ENCODE results near the gene EGLN3. TPM values are rescaled to one million over a fixed set of nuclear protein-coding genes. Genes with fewer than 3 reads are reported as not detected.

EGLN3 gene
- total and polyA plus RNA-seq, 4 donors = 1.3 to 2.3 (median 1.5) TPM

GRCh38 chr14:33949411-33949893 lies 1.4 kb downstream of the EGLN3 start:
- Histone ChIP-seq H3K4me3 (ENCODE audit: low read depth in 1 of 3, low read length in 3 of 3) (peak overlapping the region in 1 of 3 donors; percentile 48), H3K9me3 (ENCODE audit: control insufficient read depth in 4 of 4, low read length in 3 of 4) (no peaks in the 10 kb centered on the region), H3K27me3 (ENCODE audit: control insufficient read depth in 4 of 4, insufficient read depth in 4 of 4, low read length in 3 of 4) (peaks cover 0 to 3% (median 0%) of the 10 kb centered on the region in 4 donors), H3K4me1 (ENCODE audit: control insufficient read depth in 4 of 4, insufficient read depth in 4 of 4, low read length in 3 of 4) (peaks cover 0 to 13% (median 12%) of the 10 kb centered on the region in 4 donors), H3K27ac (ENCODE audit: low read depth in 1 of 2, low read length in 2 of 2) (no peak overlapping the region), H3K36me3 (ENCODE audit: control insufficient read depth in 4 of 4, insufficient read depth in 3 of 4, low read depth in 1 of 4, low read length in 3 of 4) (no peaks in the 10 kb centered on the region), H3K9ac (ENCODE audit: low read depth in 1 of 2, low read length in 2 of 2) (no peak overlapping the region)
- 16% methylated on average over 9 of the region's 9 CpGs for WGBS
- TF ChIP-seq SP1 (IDR thresholded peaks at IDR 0.05) (no peak), HNF4A (conservative IDR thresholded peaks at IDR 0.05) (no peak), MAX (IDR thresholded peaks at IDR 0.05) (no peak), GABPA (IDR thresholded peaks at IDR 0.05 in 1 of 2, conservative IDR thresholded peaks at IDR 0.05 in 1 of 2) (no peak), RXRA (IDR thresholded peaks at IDR 0.05) (no peak)
- DNase-seq (ENCODE audit: low spot score) = no peak

- no peak overlapping the region for H3K27ac ChIP-seq (ENCODE audit: low read depth in 1 of 2, low read length in 2 of 2)
- WGBS = 40% methylated on average over 9 of the region's 9 CpGs
- peak overlapping the region in 1 of 3 donors; percentile 48 for H3K4me3 ChIP-seq (ENCODE audit: low read depth in 1 of 3, low read length in 3 of 3)
Measured at GRCh38 chr14:33948869-33949408, 1.9 kb downstream of the EGLN3 start.

More at GRCh38 chr14:33948869-33949408, 1.9 kb downstream of the EGLN3 start:
- H3K9me3 ChIP-seq (ENCODE audit: control insufficient read depth in 4 of 4, low read length in 3 of 4) = no peaks in the 10 kb centered on the region
- TF ChIP-seq FOXA1 (IDR thresholded peaks at IDR 0.05) (no peak), ZBTB33 (IDR thresholded peaks at IDR 0.05) (no peak), MAX (IDR thresholded peaks at IDR 0.05) (no peak), REST (IDR thresholded peaks at IDR 0.05) (no peak), SP1 (IDR thresholded peaks at IDR 0.05) (no peak), EGR1 (IDR thresholded peaks at IDR 0.05; ENCODE audit: low read depth in 2 of 2) (no peak), NR2F2 (IDR thresholded peaks at IDR 0.05) (no peak), RAD21 (IDR thresholded peaks at IDR 0.05) (no peak), RXRA (IDR thresholded peaks at IDR 0.05) (no peak), YY1 (IDR thresholded peaks at IDR 0.05) (no peak), HNF4G (IDR thresholded peaks at IDR 0.05) (no peak)
- DNase-seq (ENCODE audit: low spot score) = no peak
- peaks cover 0 to 13% (median 12%) of the 10 kb centered on the region in 4 donors for H3K4me1 ChIP-seq (ENCODE audit: control insufficient read depth in 4 of 4, insufficient read depth in 4 of 4, low read length in 3 of 4)
- H3K9ac ChIP-seq (ENCODE audit: low read depth in 1 of 2, low read length in 2 of 2) = no peak overlapping the region
- no peaks in the 10 kb centered on the region for H3K36me3 ChIP-seq (ENCODE audit: control insufficient read depth in 4 of 4, insufficient read depth in 3 of 4, low read depth in 1 of 4, low read length in 3 of 4)
- peaks cover 0 to 3% (median 0%) of the 10 kb centered on the region in 4 donors for H3K27me3 ChIP-seq (ENCODE audit: control insufficient read depth in 4 of 4, insufficient read depth in 4 of 4, low read length in 3 of 4)

Measured in liver (tissue), 9 donors.